SK-N-DZ (cell line): ENCODE measurements around the gene CXCL14.
"Not testable (repeated sequence)": the region's sequence is repeated elsewhere in the genome, so short reads cannot be mapped to it uniquely, and the experiment has no call there.

Source experiments
- DNase-seq: peaks from one replicate; pipeline ENCODE4 v3.0.0-alpha.2; 2015; ENCODE audit warnings: low spot score

Gene CXCL14

DNA sequence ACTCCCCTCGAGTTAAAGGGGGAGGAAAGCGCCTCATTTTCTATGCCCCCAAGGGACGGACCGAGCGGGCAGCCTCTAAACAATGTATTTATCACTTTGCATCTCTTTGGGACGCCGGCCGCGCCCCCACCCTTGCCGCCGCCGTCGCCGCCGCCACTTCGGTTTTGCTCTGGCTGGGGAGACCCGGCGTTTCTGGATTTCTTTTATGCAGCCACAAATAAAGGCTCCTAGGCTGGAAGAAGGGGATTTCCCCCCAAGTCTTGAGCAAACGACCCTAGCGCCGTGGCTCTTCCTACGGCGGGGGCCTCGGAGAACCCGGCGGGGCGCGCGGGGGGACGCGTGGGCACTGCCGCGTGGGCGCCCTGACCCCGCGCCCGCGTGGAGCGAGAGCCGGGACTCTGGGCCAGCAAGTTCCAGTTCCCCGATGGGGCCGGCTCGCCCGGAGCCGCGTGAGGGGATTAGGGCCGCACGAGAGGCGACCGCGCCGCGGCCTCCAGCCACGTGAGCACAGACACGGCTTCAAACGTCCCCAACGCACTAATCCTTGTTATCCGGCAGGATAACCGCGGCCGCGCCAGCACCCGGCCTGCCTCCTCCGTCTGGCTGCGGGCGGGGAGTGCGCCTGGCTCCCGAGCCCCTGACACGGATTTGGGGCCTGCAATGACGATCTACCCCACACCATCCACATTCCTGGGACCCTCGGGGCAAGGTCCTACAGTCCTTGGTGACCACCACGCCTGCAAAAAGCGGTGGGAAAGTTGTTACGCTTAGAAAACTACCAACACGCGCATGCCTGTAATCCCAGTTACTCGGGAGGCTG lies 35.1 kb downstream of the CXCL14 start:
- DNase-seq: no peak

- DNase-seq: no peak
Measured at GRCh38 chr5:135543001-135543484, 35.7 kb downstream of the CXCL14 start.

DNA sequence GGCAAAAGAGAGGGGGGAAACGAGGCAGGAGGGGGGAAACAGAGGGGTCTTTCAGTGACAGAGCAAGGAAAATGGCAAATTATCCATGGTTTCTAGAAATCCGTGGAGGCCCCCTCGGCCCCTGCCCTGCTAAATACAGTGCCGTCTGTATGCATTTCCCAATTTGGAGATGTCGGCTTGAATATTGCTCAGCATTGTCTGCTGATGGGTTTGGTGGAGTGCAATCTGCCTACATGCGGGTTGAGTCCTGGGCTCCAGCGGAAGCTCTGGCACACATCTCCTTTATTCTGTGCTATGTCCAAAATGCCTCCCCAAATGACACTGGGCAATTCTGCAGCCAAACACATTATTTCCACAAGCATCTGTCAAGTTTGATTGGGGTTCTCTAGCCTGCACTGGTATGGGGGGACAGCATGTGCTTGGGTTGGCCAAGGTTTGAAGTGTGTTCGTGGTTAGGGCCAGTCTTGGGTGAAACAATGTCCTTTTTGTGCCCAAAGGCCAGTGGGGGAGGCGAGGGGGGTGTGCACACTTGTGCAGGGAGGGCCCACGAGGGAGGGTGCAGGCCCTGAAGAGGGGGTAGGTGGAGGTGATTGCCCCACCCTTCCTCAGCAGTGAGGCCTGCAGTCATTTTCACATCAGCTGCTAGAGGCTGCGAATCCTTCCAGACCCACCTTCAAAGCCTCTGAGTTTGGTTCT lies 36.8 kb downstream of the CXCL14 start:
- DNase-seq: no peak

- DNase-seq: no peak
Measured at GRCh38 chr5:135539430-135540005, 39.3 kb downstream of the CXCL14 start.

DNA sequence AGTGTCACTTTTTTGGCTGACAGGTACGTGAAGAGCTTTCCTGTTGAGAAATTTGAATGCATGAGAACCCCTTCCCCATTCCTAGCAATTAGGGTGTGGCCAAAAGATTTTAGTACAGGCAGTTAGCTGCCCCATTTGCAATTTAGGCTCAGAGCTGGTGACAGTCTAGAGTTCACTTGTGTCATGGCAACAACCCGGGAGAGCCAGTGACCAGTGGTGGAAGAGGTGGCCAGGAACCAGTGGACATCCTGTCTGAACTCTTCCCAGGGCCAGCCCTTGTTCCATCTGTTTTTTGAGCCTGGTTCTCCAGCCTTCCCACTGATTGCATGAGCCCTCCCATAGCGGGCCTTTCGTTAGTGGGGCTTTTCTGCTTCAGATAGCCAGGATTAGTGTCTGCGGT lies 40.5 kb downstream of the CXCL14 start:
- no peak for DNase-seq

DNA sequence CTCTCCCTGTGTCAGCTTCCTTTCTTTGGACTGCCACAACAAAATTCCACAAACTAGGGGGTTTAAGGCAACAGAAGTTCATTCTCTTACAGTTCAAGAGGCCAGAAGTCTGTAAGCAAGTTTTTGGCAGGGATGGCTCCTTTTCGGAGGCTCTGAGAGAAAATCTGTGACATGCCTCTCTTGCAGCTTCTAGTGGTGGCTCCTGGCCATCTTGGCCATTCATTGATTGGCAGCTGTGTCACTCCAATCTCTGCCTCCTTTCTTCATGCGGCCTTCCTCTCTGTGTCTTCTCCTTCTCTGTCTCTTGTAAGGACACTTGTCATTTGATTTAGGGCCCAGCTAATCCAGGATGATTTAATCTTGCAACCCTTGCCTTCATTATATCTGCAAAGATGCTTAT lies 41.0 kb downstream of the CXCL14 start:
- DNase-seq: no peak

DNA sequence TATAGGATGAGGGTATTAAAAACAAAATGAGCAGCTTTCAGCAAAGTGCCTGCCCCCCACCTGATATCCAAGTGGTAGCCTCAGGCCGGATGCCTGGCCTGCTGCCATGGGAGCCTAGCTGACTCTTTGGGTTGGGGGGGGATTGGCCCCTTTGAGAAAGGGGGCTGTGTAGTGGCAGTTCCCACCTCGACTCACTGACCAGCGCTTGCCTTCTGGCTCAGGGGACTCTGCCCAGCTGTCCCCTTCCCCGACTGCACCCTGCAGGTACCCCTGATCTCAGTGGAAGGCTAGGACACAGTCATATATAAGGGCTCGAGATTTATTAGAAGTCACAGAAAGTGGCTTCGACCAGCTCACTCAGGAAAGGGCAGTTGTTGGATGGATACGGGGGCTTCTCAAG lies 41.5 kb downstream of the CXCL14 start:
- no peak for DNase-seq

- no peak for DNase-seq
Measured at GRCh38 chr5:135535820-135536801, 42.7 kb downstream of the CXCL14 start, which contains the start of gene NEUROG1. NEUROG1 (minus strand) TSS chr5:135535964; CDS start chr5:135535690, 274 bp downstream.

- no peak for DNase-seq
Measured at GRCh38 chr5:135535420-135535819, 43.4 kb downstream of the CXCL14 start.

GRCh38 chr5:135534609-135535419 lies 44.0 kb downstream of the CXCL14 start:
- DNase-seq: no peak

GRCh38 chr5:135533794-135534193 lies 45.0 kb downstream of the CXCL14 start:
- no peak for DNase-seq

- no peak for DNase-seq
Measured at GRCh38 chr5:135533334-135533733, 45.5 kb downstream of the CXCL14 start.

DNA sequence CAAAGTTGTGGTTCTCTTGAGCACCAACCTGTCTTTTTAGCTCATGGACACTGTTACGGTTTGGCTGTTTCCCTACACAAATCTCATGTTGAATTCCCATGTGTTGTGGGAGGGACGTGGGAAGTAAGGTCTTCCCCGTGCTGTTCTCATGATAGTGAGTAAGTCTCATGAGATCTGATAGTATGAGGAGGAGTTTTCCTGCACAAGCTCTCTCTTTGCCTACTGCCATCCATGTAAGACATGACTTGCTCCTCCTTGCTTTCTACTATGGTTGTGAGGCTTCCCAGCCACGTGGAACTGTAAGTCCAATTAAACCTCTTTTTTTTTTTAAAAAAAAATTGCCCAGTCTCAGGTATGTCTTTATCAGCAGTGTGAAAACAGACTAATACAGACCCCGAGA lies 49.2 kb downstream of the CXCL14 start:
- not testable (repeated sequence) for DNase-seq

DNA sequence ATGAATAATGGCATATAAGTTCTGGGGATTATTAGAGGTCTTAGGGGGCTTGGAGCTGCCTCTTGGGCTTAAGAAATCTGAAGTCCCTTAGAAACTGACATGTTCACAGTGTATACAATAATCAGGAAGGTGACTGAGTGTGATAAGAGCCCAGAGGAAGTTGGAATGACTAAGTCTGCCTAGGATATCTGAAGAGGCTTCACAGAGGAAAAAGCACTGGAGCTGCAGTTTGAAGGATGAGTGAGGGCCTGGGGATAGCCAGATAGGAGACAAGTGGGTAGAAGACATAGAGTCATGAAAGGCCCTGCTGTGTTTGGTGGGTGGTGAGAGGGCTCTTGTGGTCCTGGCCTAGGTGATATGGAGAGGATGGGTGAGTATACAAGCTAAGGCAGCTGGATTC lies 51.9 kb downstream of the CXCL14 start:
- DNase-seq: no peak

DNA sequence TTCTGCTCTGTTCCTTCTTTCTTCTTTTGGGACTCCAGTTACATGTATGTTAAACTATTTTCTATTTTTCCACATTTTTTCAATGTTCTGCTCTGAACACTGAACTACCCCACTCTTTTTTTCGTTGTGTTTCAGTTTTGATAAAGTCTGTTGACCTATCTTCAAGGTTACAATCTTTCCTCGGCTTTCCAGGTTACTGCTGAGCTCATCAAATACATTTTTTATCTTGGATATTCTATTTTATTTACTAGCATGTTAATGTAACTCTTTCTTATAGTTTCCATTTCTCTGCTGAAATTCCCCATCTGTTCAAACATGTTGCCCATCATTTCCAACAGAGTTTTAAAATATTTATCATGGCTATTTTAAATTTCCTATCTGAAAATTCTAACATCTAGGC lies 56.8 kb downstream of the CXCL14 start:
- no peak for DNase-seq
